Measurements from ENCODE around the gene RBMS1. TPM values are rescaled to one million over a fixed set of nuclear protein-coding genes. Genes with fewer than 3 reads are reported as not detected.

Gene RBMS1
- total and polyA plus RNA-seq, 2 of the 4 experiments (the other 2 are of a cell fraction) = 43.5 to 64.9 TPM

DNA sequence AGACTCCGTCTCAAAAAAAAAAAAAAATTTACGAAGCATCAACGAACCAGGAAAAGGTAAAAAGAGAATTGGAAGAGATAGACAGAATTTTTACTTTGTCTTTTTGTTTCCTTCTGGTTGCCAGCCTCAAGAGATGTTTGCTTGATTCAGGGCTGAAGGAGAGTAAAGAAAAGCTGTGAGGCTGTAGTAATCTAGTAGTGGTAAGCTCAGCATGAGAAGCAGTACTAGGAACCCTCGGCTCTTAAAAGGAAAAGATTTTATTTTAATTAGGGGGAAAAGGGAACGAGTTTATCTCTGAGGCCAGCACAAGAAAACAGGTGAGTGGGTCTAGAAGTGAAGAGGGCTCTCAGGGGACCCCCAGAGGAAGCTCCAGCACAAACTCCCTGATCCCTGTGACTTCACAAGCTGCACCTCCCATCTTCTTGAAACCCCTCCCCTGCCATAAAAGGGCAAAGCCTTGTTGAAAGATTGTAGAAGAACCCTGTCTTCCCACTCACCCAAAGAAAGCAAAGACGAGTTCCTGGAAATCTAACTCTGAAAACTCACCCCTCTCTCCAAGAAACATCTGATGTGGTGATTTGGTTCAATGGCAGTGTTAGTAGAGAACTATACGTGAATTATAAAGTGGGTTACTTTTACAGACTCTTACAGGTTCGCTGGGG is 8.6 kb downstream of the RBMS1 start:
- no peak overlapping the region for H3K4me3 ChIP-seq (ENCODE audit: insufficient read depth, low read depth, low read length)
- H2AFZ ChIP-seq (replicated peaks; ENCODE audit: low read length, poor library complexity) = no peak overlapping the region
- ChIA-PET CTCF (interaction anchor here (0.6 to 0.7 kb wide), 2 partner anchors 291 to 292 kb away, joined by 3 read pairs; no protein-coding TSS in a partner anchor), POLR2A (ENCODE audit: unreplicated experiment) (no interaction called here)
- no peak overlapping the region for H2AK5ac ChIP-seq (ENCODE audit: low read depth, low read length)
- H3K36me3 ChIP-seq (ENCODE audit: control insufficient read depth, insufficient read depth, low read length) = no peaks in the 10 kb centered on the region; the same call in 1 of the 2 replicates
- dilution Hi-C loops (cut with HindIII; ENCODE audit: low sequenced_read_pairs, unreplicated experiment) = no loop called here
- no peak overlapping the region for H3K23ac ChIP-seq (ENCODE audit: low read depth, low read length)
- H4K91ac ChIP-seq (ENCODE audit: insufficient read depth, low read depth, low read length) = no peak overlapping the region
- H2AK9ac ChIP-seq (replicated peaks; ENCODE audit: low read depth, low read length, poor library complexity) = no peak overlapping the region
- WGBS, 2 experiments (ENCODE audit: extremely low coverage in 2 of 2, insufficient read length in 1 of 2) = no CpG with 5 or more reads among the region's 8 CpGs
- in situ Hi-C loops (cut with MboI; ENCODE audit: low sequenced_read_pairs) = no loop called here
- ATAC-seq (ENCODE audit: low read depth) = no peak
- no peak overlapping the region for H3K56ac ChIP-seq (ENCODE audit: extremely low read depth, insufficient read depth, low read length)
- no peak overlapping the region for H2BK120ac ChIP-seq (ENCODE audit: low read depth, low read length)
- intact Hi-C loops (cut with micrococcal nuclease) = no loop called here
- TF ChIP-seq RAD21 (IDR thresholded peaks at IDR 0.05; ENCODE audit: low read length) (no peak), SMC3 (IDR thresholded peaks at IDR 0.05; ENCODE audit: low read depth, low read length) (no peak), RCOR1 (IDR thresholded peaks at IDR 0.05; ENCODE audit: insufficient replicate concordance, low read length) (no peak), NFE2L2 (IDR thresholded peaks at IDR 0.05; ENCODE audit: low read depth, low read length) (no peak), MAZ (IDR thresholded peaks at IDR 0.05; ENCODE audit: borderline replicate concordance, low read depth, low read length) (no peak), CHD1 (IDR thresholded peaks at IDR 0.05; ENCODE audit: low read depth, low read length) (no peak), FOS (IDR thresholded peaks at IDR 0.05; ENCODE audit: low read depth, low read length) (no peak), RFX5 (IDR thresholded peaks at IDR 0.05; ENCODE audit: low read depth, low read length) (no peak), MAFK (IDR thresholded peaks at IDR 0.05; ENCODE audit: low read depth, low read length) (no peak), BHLHE40 (IDR thresholded peaks at IDR 0.05; ENCODE audit: low read depth, low read length) (no peak), MXI1 (IDR thresholded peaks at IDR 0.05; ENCODE audit: borderline replicate concordance, low read depth, low read length) (no peak)
- TF ChIP-seq, protein P1, sequence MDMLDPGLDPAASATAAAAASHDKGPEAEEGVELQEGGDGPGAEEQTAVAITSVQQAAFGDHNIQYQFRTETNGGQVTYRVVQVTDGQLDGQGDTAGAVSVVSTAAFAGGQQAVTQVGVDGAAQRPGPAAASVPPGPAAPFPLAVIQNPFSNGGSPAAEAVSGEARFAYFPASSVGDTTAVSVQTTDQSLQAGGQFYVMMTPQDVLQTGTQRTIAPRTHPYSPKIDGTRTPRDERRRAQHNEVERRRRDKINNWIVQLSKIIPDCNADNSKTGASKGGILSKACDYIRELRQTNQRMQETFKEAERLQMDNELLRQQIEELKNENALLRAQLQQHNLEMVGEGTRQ (IDR thresholded peaks at IDR 0.05; ENCODE audit: low read depth, low read length) = no peak
- no peak overlapping the region for H3K27ac ChIP-seq (ENCODE audit: insufficient read depth, low read length)
- no peak overlapping the region for H3K4me2 ChIP-seq (ENCODE audit: low read depth, low read length)
- no peak overlapping the region for H3K4ac ChIP-seq (ENCODE audit: low read depth, low read length)
- H2BK20ac ChIP-seq (ENCODE audit: low read depth, low read length) = no peak overlapping the region
- no peaks in the 10 kb centered on the region for H3K9me3 ChIP-seq (ENCODE audit: control insufficient read depth, insufficient read depth, low read length)
- H3K79me1 ChIP-seq (ENCODE audit: low read depth in 1 of 2, low read length in 2 of 2) = peaks cover 21 to 56% of the 10 kb centered on the region in 2 experiments
- peaks cover 9% of the 10 kb centered on the region for H3K9me1 ChIP-seq (ENCODE audit: insufficient read depth, low read length)
- H2BK15ac ChIP-seq (ENCODE audit: low read depth, low read length) = no peak overlapping the region
- DNase-seq = no peak
- H3K4me1 ChIP-seq (ENCODE audit: control insufficient read depth, insufficient read depth, low read length) = peaks cover 14% of the 10 kb centered on the region
- BruUV-seq (replicated peaks) = no TSS peak
- H3K27me3 ChIP-seq (ENCODE audit: control insufficient read depth, insufficient read depth, low read length) = no peaks in the 10 kb centered on the region
- 0 out of 2 replicates have a peak overlapping the region, but pooled peaks have one; percentile 6 for H3K18ac ChIP-seq (ENCODE audit: low read depth, low read length)
- no peak overlapping the region for H2BK5ac ChIP-seq (ENCODE audit: low read depth, low read length, poor library complexity, severe bottlenecking)
- peaks cover 46% of the 10 kb centered on the region; the same call in 1 of the 2 replicates for H4K20me1 ChIP-seq (ENCODE audit: insufficient read depth, low read length)
- H3K14ac ChIP-seq (replicated peaks; ENCODE audit: low read depth, low read length) = no peak overlapping the region
- H4K8ac ChIP-seq (ENCODE audit: low read depth in 2 of 2, low read length in 2 of 2) = no peak overlapping the region
- no peak overlapping the region for H4K5ac ChIP-seq (ENCODE audit: low read depth, low read length)
- no peak overlapping the region for H3K9ac ChIP-seq (ENCODE audit: low read depth, low read length)

Data from IMR-90 (cell line).